Measurements from ENCODE around the gene HSP90B1.

Gene HSP90B1

DNA sequence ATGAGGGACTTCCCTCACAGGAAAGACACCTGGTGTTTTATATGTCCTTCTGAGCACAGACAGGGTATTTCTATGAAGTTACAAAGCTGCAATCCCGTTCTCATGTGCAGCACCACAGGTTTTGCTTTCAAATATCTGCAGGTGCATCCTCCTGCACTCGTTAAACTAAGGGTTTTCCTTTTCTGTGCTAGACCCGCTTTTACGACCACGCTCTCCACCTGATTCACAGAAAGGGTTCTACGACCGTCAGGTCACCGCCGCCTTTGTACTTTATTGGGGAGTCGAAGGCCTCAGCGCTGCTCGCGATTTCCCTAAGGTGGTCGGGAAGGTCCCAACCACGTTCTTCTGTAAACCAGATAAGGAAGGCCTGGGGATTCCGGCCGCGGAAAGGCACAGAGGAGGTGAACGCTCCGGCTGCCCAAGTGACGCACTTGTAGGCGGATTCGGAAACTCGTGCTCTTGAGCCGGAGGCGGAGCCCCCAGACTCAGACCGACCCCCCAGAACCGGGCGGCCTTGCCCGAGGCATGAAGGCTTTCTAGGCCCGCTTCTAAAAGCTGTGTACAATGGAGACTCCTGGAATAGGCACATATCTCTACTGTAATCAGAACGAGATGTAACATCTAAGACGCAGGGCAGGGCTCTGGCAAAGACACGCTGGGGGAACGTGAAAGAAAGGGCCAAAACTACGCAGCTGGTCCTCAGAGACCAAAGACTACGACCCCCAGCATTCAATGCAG is 995 bp upstream of the HSP90B1 start:
- DNase-seq (ENCODE audit: low read depth in 2 of 2), result peak; percentile 60 to 75

DNA sequence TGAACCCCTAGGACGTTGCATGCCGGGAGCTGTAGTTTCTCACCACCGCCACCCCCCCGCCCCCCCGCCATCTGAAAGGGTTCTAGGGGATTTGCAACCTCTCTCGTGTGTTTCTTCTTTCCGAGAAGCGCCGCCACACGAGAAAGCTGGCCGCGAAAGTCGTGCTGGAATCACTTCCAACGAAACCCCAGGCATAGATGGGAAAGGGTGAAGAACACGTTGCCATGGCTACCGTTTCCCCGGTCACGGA is 501 bp upstream of the HSP90B1 start:
- DNase-seq (ENCODE audit: low read depth in 2 of 2), result no peak

DNA sequence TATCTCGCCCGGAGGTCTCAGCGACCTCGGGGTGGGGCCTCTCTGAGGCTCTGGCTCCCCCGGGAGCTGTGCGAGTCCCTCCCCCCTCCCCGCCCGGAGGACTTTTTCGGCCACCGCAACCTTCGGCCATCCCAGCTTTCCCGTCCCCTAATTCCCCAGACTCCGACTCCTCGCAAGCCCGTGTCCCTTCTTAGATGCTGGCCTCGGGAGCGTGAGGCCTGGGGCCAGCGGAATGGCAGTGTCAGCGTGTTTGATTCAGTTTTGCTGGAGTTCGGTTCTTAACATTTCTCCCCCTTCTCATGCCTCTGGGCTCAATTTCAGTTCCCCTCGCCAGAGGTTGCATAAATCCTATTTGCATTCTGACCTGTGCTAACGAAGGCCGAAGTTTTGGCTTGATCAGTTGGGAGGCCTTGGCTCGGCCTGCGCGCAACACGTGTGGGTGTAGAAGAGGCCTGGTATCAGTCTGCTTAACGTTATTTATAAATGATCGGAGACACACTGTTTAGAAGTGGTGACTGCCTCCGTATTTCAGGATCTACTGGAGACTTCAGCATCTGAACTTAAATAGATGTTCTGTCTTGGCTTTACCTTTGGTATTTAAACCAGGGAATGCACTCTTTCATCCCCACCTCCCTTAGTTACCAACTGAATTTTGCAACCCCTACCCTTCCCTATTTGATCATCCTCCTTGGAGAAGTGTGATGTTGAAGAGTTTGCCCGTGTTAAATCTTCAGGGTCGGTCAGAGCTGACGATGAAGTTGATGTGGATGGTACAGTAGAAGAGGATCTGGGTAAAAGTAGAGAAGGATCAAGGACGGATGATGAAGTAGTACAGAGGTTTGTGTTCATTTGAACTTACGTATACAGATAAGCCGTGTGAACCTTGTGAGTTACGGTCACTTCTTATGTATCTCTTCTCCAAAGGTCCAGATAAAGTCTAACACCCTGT is 851 bp downstream of the HSP90B1 start:
- no peak for DNase-seq (ENCODE audit: low read depth in 2 of 2)

DNA sequence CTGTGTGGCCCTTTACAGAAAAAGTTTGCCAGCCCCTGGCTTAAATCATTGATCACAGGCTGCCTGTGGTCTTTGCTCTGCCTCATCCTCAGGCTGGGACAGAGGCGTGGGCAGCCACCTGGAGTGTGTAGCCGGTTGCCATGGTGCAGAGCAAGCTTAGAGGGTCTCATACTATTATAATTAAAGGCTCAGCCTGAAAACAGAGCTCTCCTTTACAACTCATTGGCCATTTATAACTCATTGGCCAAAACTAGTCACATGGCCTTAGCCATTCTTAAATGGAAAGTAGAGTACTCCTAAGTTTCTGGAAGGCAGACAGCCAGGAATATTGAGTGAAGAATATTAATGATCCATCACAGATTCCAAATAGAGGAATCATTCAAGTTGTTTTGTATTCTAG is 3.0 kb downstream of the HSP90B1 start:
- no peak for DNase-seq (ENCODE audit: low read depth in 2 of 2)

DNA sequence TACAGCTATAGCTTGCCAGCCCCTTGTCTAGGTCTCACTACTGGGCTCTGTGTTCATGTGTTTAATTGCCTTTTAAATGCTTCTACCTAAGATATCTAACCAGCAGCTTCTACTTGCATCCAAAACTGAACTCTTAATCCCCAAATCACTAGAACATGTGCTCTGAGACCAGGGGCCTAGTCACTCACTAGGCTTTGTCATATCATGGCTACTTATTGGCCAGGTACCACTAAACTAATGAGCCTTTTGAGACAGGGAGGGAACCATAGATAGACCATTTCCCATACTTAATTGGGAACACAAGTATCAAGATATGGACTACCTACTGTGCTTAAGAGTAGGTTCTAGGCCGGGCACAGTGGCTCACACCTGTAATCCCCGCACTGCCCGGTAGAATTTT is 6.5 kb downstream of the HSP90B1 start:
- no peak for DNase-seq (ENCODE audit: low read depth in 2 of 2)

DNA sequence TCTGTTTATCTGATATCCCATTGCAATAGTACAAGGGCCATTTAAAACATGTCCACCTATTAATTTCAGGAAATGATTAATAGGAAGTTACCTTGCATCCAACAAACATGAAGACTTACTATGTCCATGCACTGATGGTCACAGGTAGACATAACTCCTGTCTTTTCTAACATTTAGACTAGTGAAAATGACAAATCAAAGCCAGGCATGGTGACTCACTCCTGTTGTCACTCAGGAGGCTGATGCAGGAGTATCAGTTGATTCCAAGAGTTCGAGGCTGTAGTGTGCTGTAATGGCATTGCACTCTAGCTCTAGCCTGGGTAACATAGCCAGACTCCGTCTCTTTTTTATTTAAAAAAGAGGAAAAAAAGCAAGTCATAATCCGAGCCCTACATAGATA is 14.8 kb downstream of the HSP90B1 start:
- no peak for DNase-seq (ENCODE audit: low read depth in 2 of 2)

DNA sequence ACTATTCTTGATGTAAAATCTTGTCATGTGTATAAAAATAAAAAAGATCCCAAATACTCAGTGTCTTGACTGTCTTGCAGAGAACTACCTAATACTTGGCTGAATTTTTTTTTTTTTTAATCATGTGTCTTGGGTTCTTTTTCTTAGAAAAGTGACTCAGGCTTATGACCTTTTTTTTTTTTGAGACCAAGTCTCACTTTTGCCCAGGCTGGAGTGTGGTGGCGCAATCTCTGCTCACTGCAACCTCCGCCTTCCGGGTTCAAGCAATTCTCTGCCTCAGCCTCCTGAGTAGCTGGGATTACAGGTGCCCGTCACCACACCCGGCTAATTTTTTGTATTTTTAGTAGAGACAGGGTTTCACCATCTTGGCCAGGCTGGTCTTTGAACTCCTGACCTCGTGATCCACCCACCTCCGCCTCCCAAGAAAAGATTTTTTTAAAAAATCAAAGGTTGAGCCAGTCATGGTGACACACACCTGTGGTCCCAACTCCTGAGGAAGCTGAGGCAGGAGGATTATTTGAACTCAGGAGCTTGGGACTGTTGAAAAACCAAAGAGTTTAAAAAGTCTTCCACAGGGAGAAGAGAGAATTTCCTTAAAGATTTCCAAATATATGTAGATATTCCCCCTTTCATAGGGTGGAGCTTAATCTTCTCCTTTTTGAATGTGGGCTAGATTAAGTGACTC is 17.8 kb downstream of the HSP90B1 start:
- DNase-seq (ENCODE audit: low read depth in 2 of 2), result no peak

DNA sequence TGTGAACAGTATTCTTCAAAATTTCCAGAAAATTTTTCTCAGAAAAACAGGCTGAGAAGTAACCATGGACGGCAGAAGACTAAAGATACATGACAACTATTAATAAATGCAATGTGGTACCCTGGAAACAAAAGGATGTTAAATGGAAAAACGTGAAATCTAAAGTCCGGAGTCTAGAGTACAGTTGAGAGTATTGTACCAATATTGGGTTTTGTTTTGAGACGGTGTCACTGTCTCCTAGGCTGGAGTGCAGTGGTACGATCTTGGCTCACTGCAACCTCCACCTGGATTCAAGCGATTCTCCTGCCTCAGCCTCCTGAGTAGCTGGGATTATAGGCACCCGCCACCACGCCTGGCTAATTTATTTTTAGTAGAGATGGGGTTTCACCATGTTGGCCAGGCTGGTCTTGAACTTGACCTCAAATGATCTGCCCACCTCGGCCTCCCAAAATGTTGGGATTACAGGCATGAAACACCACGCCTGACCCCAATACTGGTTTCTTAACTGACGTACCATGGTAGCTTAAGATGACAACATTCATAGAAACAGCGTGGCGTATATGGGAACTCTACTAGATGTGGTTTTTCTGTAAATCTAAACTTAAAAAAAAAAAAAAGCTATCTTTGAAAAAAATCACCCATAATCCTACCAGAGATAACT is 18.7 kb downstream of the HSP90B1 start:
- DNase-seq (ENCODE audit: low read depth in 2 of 2), result no peak

DNA sequence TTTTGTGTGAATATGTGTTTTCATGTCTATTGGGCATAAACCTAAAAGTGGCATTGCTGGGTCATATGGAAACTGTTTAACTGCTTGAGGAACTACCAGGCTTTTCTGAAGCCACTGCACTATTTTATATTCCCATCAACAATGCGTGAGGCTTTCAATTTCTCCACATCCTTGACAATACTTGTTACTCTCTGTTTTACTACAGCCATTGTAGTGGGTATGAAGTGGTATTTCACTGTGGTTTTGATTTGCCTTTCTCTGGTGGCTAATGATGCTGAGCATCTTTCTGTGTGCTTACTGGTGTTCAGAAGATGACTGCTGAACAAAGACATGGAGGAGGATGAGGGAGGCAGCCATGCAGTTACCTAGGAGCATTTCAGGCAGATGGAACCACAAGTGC is 22.3 kb downstream of the HSP90B1 start:
- DNase-seq (ENCODE audit: low read depth in 2 of 2), result no peak

DNA sequence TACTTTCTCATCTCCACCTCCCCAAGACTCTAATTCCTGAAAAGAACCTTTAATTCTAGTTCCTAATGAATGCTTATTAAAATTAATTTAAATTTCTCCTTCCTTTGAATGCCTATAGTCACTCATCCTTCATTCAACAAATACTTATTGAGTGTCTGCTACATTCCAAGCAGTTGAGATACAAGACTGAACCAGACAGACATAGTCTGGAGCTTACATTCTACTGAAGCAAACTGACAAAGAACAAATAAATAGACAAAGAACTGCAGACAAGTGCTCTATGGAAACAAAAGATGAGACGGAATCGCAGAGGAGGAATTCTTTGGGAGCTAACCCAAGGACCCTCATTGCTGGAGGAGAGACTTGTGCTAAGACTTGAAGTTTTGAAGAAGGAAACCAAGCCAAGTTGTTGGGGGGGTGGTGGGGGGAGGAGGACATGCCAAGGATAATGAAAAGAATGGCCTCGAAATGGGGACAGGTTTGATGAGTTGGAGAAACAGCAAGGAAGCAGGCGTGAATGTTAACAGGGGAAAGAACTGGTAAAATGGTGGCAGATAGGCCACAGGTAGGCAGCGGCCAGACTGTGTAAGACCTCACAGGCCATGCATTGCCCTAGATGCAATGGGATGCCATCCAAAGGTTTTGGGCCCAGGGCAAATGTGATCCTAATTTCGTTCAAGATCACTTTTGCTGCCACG is 25.8 kb downstream of the HSP90B1 start:
- no peak for DNase-seq (ENCODE audit: low read depth in 2 of 2)

DNA sequence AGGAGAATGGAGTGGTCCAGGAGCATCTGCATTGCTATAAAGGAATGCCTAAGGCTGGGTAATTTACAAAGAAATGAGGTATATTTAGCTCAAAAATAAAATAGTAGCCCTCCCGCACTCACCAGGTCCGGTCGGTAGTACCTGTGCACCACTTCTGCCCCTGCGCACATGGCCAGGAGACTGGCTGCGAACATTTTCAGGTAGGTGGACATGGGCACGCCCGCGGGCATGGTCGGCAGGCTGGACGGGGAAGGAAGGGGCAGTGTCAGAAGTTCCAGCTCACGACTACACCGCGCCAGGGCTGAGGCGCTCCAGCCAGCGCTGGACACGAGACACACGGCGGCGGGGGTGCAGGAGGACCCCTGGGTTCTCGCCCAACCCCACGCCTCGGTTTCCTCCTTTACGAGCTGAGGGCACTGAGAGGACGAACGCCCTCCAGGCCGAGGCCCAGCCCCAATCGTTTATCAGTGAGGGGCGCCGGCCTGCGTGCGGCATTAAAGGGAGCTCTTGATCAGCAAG is 26.4 kb downstream of the HSP90B1 start:
- no peak for DNase-seq (ENCODE audit: low read depth in 2 of 2)

DNA sequence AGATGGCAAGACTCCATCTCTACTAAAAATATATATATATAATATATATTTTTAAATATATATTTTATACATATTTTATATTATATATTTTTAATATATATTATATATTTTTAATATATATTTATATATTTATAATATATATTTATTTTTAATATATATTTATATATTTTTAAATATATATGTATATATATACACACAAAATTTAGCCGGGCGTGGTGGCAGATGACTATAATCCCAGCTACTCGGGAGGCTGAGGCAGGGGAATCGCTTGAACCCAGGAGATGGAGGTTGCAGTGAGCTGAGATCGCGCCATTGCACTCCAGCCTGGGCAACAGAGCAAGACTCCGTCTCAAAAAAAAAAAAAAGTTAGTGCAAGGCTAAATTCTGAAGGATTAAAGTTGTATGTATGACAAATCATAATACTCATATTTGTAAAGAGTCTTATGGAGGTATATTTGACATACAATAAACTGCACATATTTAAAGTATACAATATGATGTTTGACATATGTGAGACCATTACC is 27.7 kb downstream of the HSP90B1 start:
- DNase-seq (ENCODE audit: low read depth in 2 of 2), result no peak

DNA sequence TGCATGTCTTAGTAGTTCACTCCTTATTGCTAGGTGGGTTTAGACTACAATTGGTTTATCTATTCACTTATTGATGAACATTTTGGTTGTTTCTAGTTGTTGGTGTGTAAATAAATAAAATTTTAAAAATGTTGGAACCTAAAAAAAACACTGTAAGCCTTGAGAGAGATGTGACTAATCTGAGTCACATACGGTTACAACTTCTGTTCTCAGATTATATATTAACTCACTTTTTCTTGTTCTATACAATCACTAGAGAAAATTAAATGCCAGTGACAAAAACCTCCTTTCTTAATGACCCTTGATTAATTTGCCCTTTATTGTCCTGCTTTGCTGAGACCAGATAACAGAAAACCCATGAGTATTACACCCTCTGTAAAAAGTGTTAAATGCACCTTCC is 28.4 kb downstream of the HSP90B1 start:
- no peak for DNase-seq (ENCODE audit: low read depth in 2 of 2)

DNA sequence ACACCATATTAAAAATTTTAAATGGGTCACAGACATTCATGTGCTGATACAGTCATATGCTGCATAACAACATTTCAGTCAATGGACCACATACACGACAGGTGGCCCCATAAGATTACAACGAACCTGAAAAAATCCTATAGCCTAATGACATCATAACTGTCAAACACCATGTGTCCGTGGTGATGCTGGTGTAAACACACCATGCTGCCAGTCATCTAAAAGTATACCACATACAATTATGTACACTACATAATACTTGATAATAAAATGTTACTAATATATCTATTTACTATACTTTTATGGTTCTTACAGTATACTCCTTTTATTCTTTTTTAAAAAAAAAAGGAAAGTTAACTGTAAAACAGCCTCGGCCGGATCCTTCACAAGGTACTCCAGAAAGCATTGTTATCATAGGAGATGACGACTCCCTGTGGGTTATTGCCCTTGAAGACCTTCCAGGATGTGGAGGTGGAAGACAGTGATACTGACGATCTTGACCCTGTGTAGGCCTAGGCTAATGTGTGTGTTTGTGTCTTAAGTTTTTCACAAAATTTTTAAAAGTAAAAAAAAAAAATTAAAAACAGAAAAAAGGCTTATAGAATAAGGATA is 30.5 kb downstream of the HSP90B1 start:
- no peak for DNase-seq (ENCODE audit: low read depth in 2 of 2)

DNA sequence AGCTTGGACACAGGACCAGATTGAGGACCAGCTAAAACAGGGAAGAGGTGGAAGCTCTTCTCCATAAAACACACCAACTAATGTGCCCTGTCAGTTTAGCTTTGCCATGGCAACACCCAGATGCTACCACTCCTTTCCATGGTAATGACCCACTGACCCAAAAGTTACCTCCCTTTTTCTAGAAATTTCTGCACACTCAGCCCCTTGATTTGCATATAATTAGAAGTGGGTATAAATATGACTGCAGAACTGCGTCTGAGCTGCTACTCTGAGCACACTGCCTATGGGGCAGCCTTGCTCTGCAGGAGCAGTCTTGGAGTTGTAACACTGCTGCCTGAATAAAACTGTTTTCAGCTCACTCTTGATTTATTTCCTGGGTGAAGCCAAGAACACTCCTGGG is 32.3 kb downstream of the HSP90B1 start:
- no peak for DNase-seq (ENCODE audit: low read depth in 2 of 2)

DNA sequence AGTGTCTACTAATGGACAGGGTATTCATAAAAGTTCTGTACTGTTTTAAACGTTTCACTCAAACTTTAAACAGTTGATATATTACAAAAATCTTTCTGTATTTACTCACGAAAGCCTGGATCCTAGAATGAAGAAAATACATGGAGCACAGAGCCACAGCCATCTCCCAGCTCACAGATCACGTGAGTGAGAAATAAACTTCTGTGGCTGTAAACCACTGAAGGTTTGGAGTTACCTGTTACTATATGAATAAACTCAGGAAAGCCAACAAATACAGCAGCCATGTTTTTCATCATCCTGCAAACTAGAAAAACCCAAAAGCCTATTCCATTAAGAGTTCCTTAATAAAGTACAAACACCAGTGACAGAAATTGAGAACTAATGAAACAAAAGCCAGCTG is 34.6 kb downstream of the HSP90B1 start:
- DNase-seq (ENCODE audit: low read depth in 2 of 2), result no peak

DNA sequence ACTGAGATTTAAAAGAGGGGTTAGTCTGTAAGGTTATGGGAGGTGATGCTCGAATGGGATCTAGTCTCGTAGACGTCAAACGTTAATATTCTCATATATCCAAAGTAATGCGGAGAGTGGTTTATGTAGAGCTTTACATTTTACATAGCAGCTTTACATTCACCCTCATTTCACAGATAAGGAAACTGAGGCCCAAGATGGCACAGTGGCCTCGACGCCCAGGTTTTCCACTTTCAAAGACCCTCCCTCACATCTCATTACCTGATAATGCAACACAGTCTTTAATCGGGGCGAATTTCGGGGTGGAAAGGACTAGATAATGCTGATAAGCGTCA is 35.0 kb downstream of the HSP90B1 start:
- no peak for DNase-seq (ENCODE audit: low read depth in 2 of 2)

DNA sequence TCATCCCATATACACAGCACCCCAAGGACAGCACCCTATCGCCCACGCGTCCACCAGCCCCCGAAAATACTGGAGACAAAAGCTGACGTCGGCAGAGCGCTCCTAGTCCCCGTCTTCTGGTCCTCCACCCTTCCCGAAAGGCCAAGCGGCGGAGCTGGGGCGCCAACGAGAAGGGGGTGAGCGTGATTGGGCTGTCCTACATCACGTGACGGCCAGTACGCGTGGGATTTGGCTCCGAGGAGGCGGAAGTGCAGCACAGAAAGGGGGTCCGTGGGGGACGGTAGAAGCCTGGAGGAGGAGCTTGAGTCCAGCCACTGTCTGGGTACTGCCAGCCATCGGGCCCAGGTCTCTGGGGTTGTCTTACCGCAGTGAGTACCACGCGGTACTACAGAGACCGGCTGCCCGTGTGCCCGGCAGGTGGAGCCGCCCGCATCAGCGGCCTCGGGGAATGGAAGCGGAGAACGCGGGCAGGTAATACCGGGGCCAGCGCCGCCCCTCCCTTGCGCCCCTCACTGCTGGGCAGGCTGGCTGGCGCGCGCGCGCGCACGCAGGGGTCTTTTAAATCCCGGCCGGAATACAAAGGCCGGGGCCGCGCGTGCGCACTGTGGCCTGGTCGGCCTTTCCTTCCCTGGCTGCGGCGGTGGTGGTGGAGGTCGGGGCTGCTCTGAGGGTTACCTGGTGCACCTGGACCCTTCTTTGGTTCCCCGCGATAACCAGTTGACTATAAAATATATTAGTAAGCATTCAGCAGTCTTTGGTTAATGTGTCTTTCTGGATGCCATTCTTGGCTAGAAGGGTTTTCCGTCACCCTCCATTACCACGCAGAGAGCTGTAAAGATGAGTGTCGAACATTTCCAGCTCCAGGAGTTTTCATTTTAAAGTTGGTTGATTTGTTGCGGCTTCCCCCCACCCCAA is 35.6 kb downstream of the HSP90B1 start, which contains the start of gene TDG:
Gene TDG, plus strand, starts transcription at position 283 of the 915 bp plus-strand sequence. Its CDS starts 166 bp downstream, at position 449.
- peak; percentile 94 to 97 for DNase-seq (ENCODE audit: low read depth in 2 of 2)

DNA sequence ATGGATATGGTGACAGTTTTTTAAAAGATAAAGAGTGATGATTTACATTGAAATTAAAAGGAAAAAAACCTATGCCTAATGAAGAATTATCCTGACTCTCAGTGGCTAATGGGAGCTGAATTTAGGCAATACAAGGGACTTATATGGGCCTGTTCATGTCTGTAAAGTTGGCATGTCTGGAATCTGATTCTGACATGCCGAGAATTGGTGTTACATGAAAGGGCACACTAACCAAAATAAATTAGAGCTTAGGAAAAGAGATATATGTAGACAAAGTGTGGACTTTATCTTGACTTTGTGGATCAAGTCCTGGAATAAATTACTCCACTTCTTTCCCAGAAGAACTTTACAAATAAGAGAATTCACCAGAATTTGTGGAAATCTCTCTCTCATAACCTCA is 36.5 kb downstream of the HSP90B1 start:
- DNase-seq (ENCODE audit: low read depth in 2 of 2), result no peak

DNA sequence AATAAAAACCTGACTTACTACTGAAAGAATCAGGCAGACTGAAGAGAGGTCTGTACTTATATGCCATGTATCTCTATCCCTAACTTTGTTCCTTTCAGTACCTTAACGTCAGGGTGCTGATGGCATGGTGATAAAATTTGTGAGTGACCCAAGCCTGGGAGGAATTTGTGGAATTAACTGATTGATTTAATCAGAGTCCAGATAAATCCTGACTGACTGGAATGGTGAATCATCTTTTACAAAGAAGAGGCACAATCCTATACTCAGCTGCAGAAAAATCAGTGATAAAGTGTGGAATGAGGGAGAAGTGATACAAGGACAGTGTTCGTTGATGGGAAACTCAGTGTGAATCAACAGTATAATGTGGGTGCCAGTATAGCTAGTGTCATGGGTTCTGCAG is 39.2 kb downstream of the HSP90B1 start:
- DNase-seq (ENCODE audit: low read depth in 2 of 2), result no peak

Data from activated CD8-positive, alpha-beta memory T cell treated with anti-CD3 and anti-CD28 coated beads for 4 hours (primary cell).